Measurements from ENCODE around the gene CTTNBP2. TPM values are rescaled to one million over a fixed set of nuclear protein-coding genes. Genes with fewer than 3 reads are reported as not detected.

Gene CTTNBP2
- total RNA-seq, 1 donor from 2014 or later = 3.0 TPM

DNA sequence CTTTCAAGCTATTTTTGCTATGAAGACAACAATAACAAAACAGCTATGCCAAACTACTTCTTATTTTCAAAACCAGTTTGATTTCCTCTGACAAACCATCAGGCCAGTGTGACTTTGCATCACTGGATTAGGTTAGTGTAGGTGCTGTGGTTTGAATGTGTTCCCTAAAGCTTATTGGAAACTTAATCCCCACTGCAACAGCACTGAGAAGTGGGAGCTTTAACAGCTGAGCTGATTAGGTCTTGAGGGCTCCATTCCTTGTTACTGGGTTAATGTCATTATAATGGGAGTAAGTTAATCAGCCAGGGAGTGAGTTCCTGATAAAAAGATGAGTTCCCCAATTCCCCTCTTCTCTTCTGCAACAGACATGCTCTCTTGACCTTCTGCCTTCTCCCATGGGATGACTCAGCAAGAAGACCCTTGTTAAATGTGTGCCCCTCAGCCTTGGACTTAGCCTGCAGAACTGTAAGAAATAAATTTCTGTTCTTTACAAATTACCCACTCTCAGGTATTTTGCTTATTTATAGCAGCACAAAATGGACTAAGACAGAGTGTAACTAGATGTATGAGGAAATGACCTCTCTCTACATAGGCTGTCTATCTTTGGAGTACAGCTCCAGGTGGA, 186.8 kb downstream of the CTTNBP2 start:
- Histone ChIP-seq H3K36me3 (no peaks in the 10 kb centered on the region), H3K9me3 (no peaks in the 10 kb centered on the region), H3K27me3 (no peaks in the 10 kb centered on the region), H3K4me3 (no peak overlapping the region), H3K27ac (no peak overlapping the region), H3K4me1 (no peaks in the 10 kb centered on the region)
- TF ChIP-seq CTCF (IDR thresholded peaks at IDR 0.05) = no peak
- intact Hi-C loops (cut with DNase I) = no loop called here
- DNase-seq (ENCODE audit: low spot score in 2 of 2) = no peak

DNA sequence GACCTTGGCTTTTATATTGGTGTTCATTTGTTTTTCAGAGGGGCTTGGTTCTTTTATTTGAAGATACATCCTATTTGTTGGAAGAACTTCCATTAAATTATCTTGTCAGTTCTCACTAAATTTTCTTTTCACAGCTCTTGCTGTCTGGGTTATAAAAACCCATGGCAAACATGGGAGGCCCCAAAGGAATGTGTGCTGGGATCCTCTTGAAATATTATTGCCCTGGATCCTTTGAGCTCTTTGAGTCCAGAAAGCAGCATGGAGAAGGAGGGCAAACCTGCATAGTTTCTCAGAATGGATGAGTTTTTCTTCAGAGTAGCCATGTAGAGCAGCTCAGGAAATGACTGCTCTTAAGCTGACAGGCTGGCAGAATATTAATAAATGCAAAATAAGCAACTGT, 187.4 kb downstream of the CTTNBP2 start:
- H3K27ac ChIP-seq = no peak overlapping the region
- no peak for TF ChIP-seq CTCF (IDR thresholded peaks at IDR 0.05)
- no peaks in the 10 kb centered on the region for H3K4me1 ChIP-seq
- no peak overlapping the region for H3K4me3 ChIP-seq
- intact Hi-C loops (cut with DNase I) = no loop called here
- no peaks in the 10 kb centered on the region for H3K36me3 ChIP-seq
- H3K27me3 ChIP-seq = no peaks in the 10 kb centered on the region
- DNase-seq (ENCODE audit: low spot score in 2 of 2) = no peak
- no peaks in the 10 kb centered on the region for H3K9me3 ChIP-seq

- no peak for TF ChIP-seq CTCF (IDR thresholded peaks at IDR 0.05)
- Histone ChIP-seq H3K27me3 (no peaks in the 10 kb centered on the region), H3K4me3 (no peak overlapping the region), H3K4me1 (no peaks in the 10 kb centered on the region), H3K36me3 (no peaks in the 10 kb centered on the region), H3K27ac (no peak overlapping the region), H3K9me3 (no peaks in the 10 kb centered on the region)
- no peak for DNase-seq (ENCODE audit: low spot score in 2 of 2)
- intact Hi-C loops (cut with DNase I) = no loop called here
These were observed 189.6 kb downstream of the CTTNBP2 start for GRCh38 chr7:117683430-117684175.

- intact Hi-C loops (cut with DNase I) = no loop called here
- no peak overlapping the region for H3K4me3 ChIP-seq
- no peaks in the 10 kb centered on the region for H3K36me3 ChIP-seq
- H3K4me1 ChIP-seq = no peaks in the 10 kb centered on the region
- no peak for DNase-seq (ENCODE audit: low spot score in 2 of 2)
- H3K27me3 ChIP-seq = no peaks in the 10 kb centered on the region
- no peak for TF ChIP-seq CTCF (IDR thresholded peaks at IDR 0.05)
- H3K27ac ChIP-seq = no peak overlapping the region
- no peaks in the 10 kb centered on the region for H3K9me3 ChIP-seq
These were observed 190.4 kb downstream of the CTTNBP2 start for GRCh38 chr7:117682681-117683385.

- Histone ChIP-seq H3K9me3 (no peaks in the 10 kb centered on the region), H3K27ac (no peak overlapping the region), H3K4me3 (no peak overlapping the region), H3K36me3 (no peaks in the 10 kb centered on the region), H3K4me1 (no peaks in the 10 kb centered on the region), H3K27me3 (no peaks in the 10 kb centered on the region)
- DNase-seq (ENCODE audit: low spot score in 2 of 2) = no peak
- TF ChIP-seq CTCF (IDR thresholded peaks at IDR 0.05) = no peak
- intact Hi-C loops (cut with DNase I) = no loop called here
These were observed 194.1 kb downstream of the CTTNBP2 start for GRCh38 chr7:117679120-117679519.
